HG02623 (cell line): ENCODE data around the gene CFAP43.
"Not testable (repeated sequence)": the region's sequence is repeated elsewhere in the genome, so short reads cannot be mapped to it uniquely, and the experiment has no call there.

ENCODE experiments used
- ATAC-seq: cut with Tn5 transposase; IDR thresholded peaks from one replicate; pipeline ENCODE4 v1.9.1; 2021; ENCODE audit warnings: moderate library complexity; ENCODE audit not compliant: unreplicated experiment

The CFAP43 gene

DNA sequence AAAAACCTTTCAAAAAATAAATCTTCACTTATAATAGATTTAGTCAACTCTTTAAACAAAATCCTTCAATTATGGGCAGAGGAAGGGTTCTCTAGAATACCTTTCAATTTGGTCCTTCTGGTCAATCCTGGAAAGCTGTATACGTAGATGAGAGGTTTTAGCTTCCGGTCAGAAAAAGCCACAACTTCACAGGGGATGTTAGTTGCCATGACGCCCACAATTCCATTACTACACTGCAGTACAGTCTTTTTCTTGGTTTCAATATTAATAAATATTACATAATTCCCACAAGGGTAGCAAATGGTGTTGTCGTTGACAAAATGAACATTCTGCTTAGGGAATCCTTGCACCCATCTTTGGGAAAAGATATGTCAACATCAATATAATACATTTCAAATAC is 1.7 kb downstream of the CFAP43 start:
- no peak for ATAC-seq

DNA sequence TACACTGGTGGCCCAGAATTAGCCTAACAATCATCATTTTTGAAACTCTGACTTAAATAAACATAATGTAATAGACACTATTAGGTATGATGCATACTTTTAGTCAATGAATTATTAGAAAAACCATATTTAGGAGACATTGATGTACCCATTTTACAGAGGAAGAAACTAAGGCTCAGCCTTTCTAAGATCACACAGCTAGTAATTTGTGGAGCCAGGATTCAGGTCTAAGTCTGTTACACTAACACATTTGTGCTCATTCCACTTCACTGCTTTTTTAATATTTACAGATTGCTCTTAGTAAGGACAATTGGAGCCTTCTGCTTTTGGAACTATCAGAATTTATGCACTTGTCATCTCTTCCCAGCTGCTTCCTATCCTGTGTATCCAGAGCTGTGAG is 8.9 kb downstream of the CFAP43 start:
- no peak for ATAC-seq

DNA sequence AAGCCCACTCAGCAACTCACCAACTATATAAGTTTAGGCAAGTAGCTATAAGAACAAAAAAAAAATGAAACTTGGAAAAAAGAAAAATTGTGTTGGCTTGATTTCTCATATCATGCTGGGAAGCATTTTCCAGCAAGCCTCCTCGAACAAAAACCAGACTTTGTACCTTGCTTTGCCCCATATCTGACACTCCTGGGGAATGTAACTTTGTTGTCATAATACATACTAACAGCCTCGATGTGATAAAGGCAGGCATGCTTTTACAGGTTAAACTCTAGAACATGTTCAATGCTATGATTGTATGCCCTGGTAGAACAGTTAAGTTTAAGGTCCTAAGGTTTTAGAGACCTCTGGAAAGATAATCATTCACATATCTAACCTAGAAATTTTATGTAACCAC is 11.6 kb downstream of the CFAP43 start:
- ATAC-seq = no peak

DNA sequence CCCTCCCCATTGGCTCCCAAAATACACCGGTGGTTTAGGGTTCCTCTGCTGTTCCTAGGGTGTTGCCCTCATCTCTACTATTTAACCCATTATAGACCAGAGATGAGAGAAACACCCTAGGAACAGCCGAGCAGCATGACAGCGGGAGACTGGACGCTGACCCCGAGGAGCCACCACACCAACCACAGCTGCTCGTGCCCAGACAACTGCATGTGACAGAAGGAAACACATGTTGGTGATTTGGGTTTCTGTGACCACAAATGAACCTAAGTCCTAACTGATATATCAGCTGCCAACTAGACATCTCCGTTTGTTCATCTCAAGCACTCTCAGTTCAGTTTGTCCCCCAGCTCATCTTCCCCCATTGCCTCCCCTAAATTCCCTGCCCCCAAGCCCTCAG is 13.4 kb downstream of the CFAP43 start:
- ATAC-seq = no peak

DNA sequence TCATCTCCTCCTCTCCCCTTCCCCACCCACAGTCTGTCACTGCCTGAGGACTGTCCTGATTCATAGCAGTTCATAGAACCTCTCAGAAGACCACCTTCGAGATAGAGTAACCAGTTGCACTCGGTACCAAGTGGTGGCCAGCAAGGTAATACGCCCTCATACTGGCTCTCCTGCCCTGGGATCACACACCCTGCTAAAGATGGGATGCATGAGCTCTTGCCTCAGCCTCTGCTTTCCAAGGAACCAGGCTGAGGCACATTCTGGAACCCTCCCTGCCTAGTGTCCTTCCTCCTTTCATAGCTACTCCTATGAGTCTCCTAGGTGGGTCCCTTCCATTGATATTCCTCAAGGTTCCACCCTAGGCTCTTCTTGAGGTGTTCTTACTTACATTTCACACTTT is 15.5 kb downstream of the CFAP43 start:
- ATAC-seq = no peak

DNA sequence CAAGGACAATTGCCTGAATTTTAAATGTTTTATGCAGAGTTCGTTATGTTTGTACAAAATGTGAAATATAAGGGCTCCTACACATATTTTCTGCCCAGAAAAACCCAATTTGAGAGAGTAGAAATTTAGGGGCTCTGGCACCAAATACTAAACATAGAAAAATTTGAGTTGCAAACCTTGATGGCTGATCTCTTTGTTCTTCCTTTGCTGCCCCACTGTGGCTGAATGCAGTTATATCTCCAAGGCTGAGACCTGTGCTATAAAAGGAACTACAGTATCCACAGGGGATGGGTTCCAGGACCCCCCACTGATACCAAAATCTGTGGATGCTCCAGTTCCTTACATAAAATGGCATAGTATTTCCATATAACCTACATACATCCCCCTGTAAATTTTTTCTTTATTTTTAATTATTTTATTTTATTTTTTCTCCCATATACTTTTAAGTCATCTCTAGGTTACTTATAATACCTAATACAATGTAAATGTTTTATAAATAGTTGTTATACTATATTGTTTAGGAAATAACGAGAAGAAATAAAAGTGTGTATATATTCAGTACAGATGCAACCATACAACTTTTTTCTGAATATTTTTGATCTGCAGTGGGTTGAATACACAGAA is 22.5 kb downstream of the CFAP43 start:
- no peak for ATAC-seq

DNA sequence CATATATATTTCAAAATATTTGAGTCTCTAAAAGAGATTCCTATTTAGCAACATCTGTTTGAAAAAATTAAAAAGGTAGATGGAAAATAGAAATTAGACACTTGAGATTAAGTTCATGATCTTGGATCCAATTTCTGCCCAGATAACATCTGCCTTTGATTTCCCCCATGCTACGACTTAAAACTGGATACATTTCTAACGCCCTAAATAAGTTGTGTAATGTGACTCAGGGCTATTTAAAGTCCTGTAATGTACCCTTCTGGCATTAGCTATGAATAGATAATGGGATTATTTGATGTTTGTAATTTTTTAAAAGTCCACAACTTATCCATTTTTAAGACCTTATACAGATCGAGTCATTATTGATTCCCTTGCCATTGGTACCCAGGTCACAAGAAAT is 23.4 kb downstream of the CFAP43 start:
- ATAC-seq = no peak

DNA sequence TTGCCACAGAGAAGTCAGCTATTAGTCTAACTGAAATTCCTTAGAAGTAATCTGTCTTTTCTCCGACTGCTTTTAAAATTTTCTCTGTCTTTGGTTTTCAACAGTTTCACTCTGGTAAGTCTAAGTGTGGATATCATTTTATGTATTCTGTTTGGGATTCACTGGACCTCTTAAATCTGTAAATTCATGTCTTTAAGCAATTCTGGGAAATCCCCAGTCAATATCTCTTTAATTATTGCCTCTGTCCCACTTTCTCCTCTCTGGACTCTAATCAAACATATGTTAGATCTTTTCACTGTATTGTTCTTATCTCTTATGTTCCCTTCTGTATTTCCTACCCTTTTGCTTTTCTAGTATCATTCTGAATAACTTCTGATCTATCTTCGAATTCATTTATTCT is 29.9 kb downstream of the CFAP43 start:
- ATAC-seq = no peak

DNA sequence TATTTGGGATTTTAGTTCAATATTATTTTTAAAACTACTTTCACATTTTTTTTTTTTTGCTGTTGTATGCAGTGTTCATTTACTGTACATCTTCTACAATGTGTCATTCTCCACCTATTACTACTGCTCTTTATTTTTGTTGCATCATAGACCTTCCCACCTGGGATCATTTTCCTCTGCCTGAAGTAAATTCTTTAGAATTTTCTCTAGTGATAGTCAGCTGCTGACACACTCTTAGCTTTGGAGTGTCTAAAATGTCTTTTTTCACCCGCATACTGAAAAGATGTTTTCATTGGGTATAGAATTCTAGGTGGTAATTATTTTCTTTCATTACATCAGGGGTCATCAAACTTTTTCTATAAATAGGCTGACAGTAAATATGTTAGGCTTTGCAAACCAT is 30.5 kb downstream of the CFAP43 start:
- ATAC-seq = no peak

DNA sequence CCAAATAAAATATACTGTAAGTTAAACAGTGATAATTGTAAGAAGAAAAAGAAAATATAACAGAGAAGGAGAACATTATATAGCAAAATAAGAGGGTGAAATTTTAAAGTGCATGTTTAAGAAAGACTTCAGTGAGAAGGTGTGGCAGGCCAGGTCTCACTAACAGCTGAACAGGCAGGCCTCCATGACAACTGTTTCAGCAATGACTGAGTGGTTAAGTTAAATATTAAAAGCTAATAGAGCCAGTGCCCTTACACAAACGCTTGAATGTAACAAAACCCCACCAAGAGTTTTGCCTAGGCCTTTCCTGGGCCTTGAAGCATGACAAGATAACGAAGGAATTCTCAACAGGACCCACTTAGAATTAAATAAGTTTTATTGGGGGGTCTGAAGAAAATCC is 32.6 kb downstream of the CFAP43 start:
- ATAC-seq = no peak

DNA sequence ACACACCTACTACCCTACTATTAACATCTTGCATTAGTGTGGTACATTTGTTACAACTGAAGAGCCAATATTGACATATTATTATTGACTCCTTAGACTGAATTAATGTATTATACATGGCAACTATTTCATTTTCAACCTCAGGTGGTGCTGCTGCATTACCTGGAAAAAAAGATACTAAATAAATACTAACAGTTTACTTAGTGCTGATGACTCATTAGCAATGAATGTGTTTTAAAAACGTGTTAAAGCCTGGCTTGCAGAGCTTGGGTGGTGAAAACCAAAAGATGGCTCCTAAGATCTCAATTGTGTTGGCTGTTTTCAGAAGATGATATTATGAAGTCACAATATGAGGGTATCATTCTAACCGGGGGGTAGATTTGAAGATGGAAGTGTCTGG is 34.8 kb downstream of the CFAP43 start:
- no peak for ATAC-seq

DNA sequence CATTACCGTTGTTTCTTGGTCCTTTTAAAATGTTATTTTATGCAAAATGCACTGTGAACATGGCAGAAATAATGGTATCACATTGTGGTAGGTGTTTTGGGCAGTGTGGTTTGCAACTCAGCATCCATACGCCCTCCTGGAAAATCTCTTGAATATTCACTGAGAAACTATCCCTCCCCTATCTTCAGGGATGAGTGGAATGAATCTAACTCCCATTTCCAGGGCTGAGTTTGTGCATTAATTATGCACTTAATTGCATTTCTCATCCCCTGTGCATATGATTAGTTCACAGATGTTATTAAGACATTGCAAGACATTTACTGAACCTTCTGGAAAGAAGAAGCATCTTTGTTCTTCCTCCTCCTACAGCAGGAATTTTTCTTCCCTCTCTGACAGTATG is 36.5 kb downstream of the CFAP43 start:
- no peak for ATAC-seq

DNA sequence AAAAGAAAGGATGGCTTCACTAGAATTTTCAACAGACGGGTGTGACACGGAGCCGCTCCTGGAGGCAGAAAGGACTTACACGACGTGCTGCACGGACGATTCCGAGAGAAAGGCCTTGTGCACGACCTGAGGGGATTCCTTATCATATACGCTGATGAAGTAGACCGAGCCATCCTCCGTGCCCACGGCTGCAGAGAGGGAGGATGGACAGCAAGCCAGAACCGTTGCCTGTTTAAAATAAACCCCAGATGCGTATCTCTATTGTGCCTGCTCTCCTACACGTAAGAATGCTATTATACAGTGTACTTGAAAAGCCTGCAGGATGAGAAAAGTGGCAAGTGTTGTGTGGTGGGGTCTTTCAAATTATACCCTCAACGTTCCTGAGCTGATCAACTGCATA is 38.4 kb downstream of the CFAP43 start:
- ATAC-seq = no peak

DNA sequence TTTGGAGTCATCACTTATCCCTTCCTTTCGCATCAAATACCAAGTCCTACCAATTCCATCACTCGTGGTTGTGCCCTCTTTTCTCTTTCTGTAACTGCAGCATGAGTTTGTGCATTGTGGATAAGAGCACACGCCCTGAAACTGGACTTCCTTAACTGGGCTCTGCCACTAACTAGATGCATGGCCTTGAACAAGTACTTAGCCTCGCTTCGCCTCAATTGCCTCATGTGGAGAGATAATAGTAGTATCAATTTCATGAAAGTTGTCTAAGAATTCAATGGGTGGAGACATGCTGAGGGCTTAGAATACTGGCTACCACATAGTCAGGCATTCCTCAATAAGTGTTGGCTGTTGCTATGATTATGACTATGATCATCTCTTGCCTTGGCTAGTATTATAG is 41.5 kb downstream of the CFAP43 start:
- no peak for ATAC-seq

DNA sequence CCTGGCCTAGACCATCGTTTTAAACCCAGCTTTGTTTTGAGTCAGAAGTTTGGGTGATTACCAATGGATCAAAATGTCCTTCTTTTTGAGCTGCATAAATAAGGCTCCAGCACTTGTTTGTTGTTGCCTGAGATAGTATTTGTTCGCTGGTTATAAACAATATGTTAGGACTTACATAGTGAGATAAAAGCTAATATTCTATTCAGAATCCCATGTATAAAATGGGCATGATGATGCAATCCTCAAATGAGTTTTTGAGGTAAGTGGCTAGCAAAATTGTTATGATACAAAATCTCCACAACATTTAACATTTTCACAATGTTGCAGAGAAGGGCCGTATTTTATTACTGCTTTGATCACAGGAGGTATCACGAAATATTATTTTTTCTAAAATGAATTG is 48.5 kb downstream of the CFAP43 start:
- ATAC-seq = no peak

DNA sequence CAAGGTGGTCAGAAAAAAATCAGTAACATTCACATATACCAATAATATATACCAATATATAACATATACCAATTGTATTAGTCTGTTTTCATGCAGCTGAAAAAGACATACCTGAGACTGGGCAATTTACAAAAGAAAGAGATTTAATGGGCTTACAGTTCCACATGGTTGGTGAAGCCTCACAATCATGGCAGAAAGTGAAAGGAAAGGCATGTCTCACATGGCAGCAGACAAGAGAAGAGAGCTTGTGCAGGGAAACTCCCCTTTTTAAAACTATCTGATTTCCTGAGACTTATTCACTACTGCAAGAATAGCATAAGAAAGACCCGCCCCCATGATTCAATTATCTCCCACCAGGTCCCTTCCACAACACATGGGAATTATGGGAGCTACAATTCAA is 58.0 kb downstream of the CFAP43 start:
- ATAC-seq = not testable (repeated sequence)

DNA sequence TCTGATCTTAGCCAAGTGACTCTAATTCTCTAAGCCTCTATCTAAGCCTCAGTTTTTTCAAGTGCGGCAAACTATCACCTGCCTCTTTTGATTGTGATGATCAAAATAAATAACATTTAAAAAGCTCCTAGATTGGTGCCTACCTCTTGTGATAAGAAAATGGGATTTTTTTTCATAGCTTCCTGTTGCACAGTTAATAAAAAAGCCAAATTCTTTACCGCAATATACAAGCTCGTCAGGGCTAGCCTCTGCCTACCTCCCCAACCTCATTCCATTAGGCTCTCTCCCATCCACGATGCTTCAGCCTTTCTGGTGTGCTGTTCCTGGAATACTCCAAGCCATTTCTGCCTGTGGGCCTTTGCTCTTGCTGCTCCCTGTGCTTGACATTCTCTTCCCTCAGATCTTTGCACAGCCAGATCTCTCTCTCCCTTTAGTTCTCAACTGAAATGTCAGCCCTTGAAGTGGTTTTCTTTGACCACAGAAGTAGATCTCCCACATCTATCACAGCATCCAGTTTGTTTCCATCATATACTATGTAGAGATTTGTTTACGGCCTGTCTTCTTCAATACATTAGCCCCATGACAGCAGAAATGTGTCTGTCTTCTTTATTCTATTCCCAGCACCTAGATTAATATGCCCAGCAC is 61.4 kb downstream of the CFAP43 start:
- ATAC-seq = no peak

DNA sequence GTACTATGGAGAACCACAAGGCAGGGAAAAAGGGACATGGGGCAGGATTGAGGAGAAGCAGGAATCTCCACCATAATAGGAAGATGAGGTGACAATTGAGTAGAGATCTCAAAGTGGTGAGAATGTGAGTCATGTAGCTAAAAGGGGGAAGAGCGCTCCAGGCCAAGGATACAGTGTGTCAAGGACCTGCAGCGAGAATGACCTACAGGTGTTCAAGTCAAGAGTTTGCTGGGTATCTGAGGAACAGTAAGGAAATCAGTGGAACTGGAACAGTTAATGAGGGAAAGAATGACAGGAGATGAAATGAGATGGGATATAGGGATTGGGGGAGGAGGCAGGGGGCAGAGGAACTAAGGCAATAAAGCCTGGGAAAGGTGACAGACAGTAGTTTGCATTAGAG is 76.6 kb downstream of the CFAP43 start:
- ATAC-seq = no peak

DNA sequence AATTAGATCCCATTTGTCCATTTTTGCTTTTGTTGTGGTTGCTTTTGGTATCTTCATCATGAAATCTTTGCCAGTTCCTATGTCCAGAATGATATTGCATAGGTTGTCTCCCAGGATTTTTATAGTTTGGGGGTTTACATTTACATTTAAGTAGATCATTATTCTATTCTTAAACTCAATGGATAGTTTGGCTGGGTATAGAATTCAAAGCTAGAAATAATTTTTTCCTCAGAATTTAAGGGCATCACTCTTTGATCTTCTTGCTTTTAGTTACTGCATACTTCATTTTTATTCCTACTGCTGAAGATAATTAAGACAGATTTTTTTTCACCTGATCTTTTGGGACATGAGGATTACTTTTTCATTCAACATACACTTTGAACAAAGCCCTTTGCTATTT is 80.4 kb downstream of the CFAP43 start:
- no peak for ATAC-seq

DNA sequence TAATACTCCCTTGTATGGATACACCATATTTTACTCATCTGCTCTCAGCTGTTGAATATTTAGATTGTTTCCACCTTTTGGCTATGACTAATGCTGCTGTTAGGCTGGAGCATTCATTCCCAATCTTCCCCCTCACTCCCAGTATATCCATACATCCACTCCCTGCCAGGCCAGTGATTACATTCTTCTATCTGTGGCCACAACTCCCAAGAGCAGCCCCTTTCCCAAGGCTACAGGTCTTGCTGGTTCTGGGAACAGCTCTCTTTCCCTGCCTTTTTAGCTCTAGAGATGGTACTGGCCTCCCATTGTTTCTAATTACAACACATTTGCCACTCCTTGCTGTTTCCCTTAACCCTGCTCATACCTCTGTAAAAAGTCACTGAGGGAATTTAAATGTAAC is 82.0 kb downstream of the CFAP43 start:
- ATAC-seq = no peak

DNA sequence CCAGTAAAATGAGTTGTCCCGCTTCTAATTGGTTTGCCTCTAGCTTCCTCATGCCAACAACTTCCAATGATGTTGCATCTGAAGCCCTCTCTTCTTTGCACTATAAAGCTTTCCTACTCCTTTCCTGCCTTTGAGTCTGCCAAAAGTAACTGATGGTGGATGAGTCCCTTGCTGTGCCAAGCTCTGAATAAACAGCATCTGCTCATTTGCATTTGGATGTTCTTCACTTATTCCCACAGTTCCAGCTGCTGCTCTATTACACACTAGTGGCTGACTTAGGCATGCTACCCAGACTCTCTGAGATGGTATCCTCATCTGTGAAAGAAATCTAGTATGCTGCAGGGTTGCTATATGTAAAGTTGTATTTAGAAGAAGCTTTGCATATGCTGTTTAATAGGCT is 85.3 kb downstream of the CFAP43 start:
- ATAC-seq = no peak

DNA sequence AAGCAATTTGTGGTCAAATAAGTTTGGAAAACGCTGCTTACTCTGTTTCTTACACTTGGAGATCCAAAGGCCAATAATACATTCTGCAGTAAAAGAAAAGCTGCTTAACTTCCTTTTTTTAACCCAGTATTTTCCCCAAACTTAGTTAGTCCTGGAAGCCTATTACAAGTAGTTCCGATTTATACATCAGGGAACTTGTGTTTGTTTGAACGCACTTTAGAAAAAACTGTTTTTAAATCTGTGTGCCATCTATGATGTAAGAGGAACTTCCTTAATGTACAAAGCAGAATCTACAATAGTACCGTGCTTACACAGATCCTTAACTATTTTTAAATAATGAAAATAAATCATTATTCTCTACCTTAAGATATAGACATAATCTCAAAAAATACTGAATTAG is 87.2 kb downstream of the CFAP43 start:
- no peak for ATAC-seq

DNA sequence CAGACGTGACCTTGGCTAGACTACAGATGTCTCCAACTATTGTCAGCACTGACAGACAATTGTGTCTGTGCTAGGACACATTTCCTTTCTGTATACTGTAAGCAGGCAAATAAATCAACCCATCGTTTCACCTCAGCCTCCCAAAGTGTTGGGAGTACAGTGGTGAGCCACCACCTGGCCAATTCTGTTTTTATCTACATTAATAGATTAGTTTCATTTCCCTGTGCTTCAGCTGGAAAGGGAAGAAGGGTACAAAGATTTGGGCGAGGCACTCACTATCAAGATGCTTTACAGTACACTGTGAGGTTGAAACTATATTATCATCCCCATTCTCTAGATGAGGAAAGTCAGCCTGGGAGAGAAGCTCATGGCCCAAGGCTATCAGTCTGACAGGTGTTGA is 88.3 kb downstream of the CFAP43 start:
- ATAC-seq = no peak
